ENCODE data around the gene SLC26A5.
"Not testable (repeated sequence)": the region's sequence is repeated elsewhere in the genome, so short reads cannot be mapped to it uniquely, and the experiment has no call there.

The SLC26A5 gene

GRCh38 chr7:103413407-103413806, 32.6 kb downstream of the SLC26A5 start:
- TF ChIP-seq POLR2AphosphoS5 (IDR thresholded peaks at IDR 0.05; ENCODE audit: low read depth): no peak
- TF ChIP-seq, protein P1, sequence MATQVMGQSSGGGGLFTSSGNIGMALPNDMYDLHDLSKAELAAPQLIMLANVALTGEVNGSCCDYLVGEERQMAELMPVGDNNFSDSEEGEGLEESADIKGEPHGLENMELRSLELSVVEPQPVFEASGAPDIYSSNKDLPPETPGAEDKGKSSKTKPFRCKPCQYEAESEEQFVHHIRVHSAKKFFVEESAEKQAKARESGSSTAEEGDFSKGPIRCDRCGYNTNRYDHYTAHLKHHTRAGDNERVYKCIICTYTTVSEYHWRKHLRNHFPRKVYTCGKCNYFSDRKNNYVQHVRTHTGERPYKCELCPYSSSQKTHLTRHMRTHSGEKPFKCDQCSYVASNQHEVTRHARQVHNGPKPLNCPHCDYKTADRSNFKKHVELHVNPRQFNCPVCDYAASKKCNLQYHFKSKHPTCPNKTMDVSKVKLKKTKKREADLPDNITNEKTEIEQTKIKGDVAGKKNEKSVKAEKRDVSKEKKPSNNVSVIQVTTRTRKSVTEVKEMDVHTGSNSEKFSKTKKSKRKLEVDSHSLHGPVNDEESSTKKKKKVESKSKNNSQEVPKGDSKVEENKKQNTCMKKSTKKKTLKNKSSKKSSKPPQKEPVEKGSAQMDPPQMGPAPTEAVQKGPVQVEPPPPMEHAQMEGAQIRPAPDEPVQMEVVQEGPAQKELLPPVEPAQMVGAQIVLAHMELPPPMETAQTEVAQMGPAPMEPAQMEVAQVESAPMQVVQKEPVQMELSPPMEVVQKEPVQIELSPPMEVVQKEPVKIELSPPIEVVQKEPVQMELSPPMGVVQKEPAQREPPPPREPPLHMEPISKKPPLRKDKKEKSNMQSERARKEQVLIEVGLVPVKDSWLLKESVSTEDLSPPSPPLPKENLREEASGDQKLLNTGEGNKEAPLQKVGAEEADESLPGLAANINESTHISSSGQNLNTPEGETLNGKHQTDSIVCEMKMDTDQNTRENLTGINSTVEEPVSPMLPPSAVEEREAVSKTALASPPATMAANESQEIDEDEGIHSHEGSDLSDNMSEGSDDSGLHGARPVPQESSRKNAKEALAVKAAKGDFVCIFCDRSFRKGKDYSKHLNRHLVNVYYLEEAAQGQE (IDR thresholded peaks at IDR 0.05; ENCODE audit: insufficient replicate concordance, low read depth): no peak
- TF ChIP-seq GABPA (IDR thresholded peaks at IDR 0.05; ENCODE audit: low read depth): no peak
- TF ChIP-seq SPI1 (IDR thresholded peaks at IDR 0.05; ENCODE audit: borderline replicate concordance, low read depth): no peak
- TF ChIP-seq, protein P2, sequence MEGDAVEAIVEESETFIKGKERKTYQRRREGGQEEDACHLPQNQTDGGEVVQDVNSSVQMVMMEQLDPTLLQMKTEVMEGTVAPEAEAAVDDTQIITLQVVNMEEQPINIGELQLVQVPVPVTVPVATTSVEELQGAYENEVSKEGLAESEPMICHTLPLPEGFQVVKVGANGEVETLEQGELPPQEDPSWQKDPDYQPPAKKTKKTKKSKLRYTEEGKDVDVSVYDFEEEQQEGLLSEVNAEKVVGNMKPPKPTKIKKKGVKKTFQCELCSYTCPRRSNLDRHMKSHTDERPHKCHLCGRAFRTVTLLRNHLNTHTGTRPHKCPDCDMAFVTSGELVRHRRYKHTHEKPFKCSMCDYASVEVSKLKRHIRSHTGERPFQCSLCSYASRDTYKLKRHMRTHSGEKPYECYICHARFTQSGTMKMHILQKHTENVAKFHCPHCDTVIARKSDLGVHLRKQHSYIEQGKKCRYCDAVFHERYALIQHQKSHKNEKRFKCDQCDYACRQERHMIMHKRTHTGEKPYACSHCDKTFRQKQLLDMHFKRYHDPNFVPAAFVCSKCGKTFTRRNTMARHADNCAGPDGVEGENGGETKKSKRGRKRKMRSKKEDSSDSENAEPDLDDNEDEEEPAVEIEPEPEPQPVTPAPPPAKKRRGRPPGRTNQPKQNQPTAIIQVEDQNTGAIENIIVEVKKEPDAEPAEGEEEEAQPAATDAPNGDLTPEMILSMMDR (IDR thresholded peaks at IDR 0.05; ENCODE audit: insufficient read depth, low read length): no peak

GRCh38 chr7:103412151-103412550, 33.9 kb downstream of the SLC26A5 start:
- Histone ChIP-seq H3K4me3 (replicated peaks; ENCODE audit: insufficient read depth, low read length) (no peak overlapping the region), H3K27me3 (ENCODE audit: insufficient read depth, poor library complexity, severe bottlenecking) (peaks cover 3% of the 10 kb centered on the region), H3K27ac (replicated peaks) (no peak overlapping the region)
- TF ChIP-seq GABPA (IDR thresholded peaks at IDR 0.05; ENCODE audit: low read depth): no peak
- TF ChIP-seq, protein P1 (IDR thresholded peaks at IDR 0.05; ENCODE audit: insufficient replicate concordance, low read depth): no peak
- no peak for TF ChIP-seq POLR2AphosphoS5 (IDR thresholded peaks at IDR 0.05; ENCODE audit: low read depth)
- TF ChIP-seq SPI1 (IDR thresholded peaks at IDR 0.05; ENCODE audit: borderline replicate concordance, low read depth): no peak
- TF ChIP-seq, protein P2 (IDR thresholded peaks at IDR 0.05; ENCODE audit: insufficient read depth, low read length): no peak
- no peak for DNase-seq (ENCODE audit: low read depth in 1 of 2, low spot score in 1 of 2)

More at GRCh38 chr7:103413407-103413806, 32.6 kb downstream of the SLC26A5 start:
- H3K27ac ChIP-seq (replicated peaks): no peak overlapping the region
- H3K4me3 ChIP-seq (replicated peaks; ENCODE audit: insufficient read depth, low read length): no peak overlapping the region
- H3K27me3 ChIP-seq (ENCODE audit: insufficient read depth, poor library complexity, severe bottlenecking): peaks cover 3% of the 10 kb centered on the region
- no peak for DNase-seq (ENCODE audit: low read depth in 1 of 2, low spot score in 1 of 2)

DNA sequence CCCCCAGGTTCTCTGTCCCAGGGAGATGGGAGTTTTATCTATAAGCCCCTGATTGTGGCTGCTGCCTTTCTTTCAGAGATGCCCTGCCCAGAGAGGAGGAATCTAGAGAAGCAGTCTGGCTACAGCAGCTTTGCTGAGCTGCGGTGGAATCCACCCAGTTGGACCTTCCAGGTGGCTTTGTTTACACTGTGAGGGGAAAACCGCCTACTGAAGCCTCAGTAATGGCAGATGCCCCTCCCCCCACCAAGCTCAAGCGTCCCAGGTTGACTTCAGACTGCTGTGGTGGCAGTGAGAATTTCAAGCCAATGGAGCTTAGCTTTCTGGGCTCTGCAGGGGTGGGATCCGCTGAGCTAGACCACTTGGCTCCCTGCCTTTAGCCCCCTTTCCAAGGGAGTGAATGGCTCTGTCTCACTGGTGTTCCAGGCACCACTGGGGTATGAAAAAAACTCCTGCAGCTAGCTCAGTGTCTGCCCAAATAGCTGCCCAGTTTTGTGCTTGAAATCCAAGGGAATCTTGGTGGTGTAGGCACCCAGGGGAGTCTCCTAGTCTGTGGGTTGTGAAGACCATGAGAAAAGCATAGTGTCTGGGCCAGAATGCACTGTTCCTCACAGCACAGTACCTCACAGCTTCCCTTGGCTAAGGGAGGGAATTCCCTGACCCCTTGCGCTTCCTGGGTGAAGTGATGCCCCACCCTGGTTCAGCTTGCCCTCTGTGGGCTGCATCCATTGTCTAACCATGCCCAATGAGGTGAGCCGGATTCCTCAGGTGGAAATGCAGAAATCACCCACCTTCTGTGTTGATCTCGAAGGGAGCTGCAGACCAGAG, 40.0 kb downstream of the SLC26A5 start:
- DNase-seq (ENCODE audit: low read depth in 1 of 2, low spot score in 1 of 2); H3K4me3 ChIP-seq (replicated peaks; ENCODE audit: insufficient read depth, low read length); H3K27me3 ChIP-seq (ENCODE audit: insufficient read depth, poor library complexity, severe bottlenecking); H3K27ac ChIP-seq (replicated peaks): not testable (repeated sequence)

- DNase-seq (ENCODE audit: low read depth in 1 of 2, low spot score in 1 of 2); H3K4me3 ChIP-seq (replicated peaks; ENCODE audit: insufficient read depth, low read length); H3K27ac ChIP-seq (replicated peaks); H3K27me3 ChIP-seq (ENCODE audit: insufficient read depth, poor library complexity, severe bottlenecking): not testable (repeated sequence)
Measured at GRCh38 chr7:103399687-103400086, 46.3 kb downstream of the SLC26A5 start.
